Stimulated activated CD8-positive, alpha-beta memory T cell treated with anti-CD3 and anti-CD28 coated beads, Interleukin-4, amount 100 ng/mL, for 24 hours (primary cell): Measurements from ENCODE around the gene SLC39A6.
"Not testable (repeated sequence)": the region's sequence is repeated elsewhere in the genome, so short reads cannot be mapped to it uniquely, and the experiment has no call there.

Experiments used
- DNase-seq: peaks from one replicate; pipeline ENCODE4 v3.0.0-alpha.2; 2020; ENCODE audit warnings: low read depth

The SLC39A6 gene

GRCh38 chr18:36129300-36130038 lies at the start of gene SLC39A6, which contains the start of gene ELP2:
SLC39A6 (minus strand) TSS chr18:36129340; CDS start chr18:36127007, 2,333 bp downstream.
ELP2 (plus strand) TSS chr18:36129899; CDS start chr18:36129934, 35 bp downstream.
- DNase-seq = peak; percentile 94

DNA sequence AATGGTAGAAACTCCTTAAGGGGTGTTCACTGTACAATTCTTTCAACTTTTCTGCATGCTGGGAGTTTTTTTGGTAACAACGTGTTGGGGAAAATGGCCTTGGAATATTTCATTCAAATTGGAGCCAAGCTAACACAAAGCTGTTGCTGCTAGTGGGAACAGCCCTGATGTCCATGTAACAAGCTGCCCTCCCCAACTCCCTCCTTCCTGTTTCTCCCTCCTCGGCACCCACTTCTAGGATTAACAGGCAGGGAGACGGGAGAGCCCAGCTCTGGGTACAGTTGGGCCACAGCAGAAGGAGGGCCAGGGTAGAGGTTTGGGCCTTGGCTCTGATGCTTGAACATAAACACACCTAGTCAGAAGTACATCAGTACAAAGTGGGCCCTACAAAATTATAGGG lies 48.8 kb upstream of the SLC39A6 start:
- no peak for DNase-seq

DNA sequence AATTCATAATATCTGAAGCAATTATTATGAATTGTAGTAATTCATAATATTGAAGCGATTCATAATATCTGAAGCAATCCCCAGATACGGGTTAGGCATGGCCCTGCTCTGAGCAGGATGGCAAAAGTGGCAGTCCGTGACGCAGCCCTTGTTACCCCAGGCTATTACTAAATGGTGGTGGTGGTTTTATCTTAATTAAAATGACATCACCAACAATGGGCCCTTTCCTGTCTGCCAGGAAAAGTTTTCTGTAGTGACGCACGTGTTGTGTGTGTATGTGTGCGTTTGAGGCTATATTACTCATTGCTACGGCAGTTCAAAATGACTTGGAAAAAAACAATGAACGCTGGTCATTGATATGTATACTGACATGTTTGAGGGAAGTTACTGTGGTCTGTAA lies 47.6 kb upstream of the SLC39A6 start:
- no peak for DNase-seq

GRCh38 chr18:36176177-36176584 lies 47.0 kb upstream of the SLC39A6 start:
- DNase-seq = no peak

GRCh38 chr18:36175481-36175880 lies 46.3 kb upstream of the SLC39A6 start:
- no peak for DNase-seq

DNA sequence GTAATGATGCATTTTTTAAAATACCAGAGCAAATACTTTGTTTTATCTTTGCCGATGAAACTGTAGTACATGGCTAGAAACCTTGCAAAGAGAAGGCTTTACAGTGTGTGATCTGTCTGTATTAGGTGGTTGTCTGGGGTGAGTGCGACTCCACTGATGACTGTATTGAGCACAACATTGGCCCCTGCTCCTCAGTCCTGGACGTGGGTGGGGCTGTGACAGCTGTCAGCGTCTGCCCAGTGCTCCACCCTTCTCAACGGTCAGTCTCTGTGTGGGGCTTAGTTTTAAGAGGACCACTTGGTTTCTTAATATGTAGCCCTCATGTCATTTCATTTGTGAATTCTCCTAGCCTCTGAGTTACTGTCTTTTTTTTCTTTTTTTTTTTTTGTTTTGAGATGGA lies 40.8 kb upstream of the SLC39A6 start:
- no peak for DNase-seq

GRCh38 chr18:36168296-36168695 lies 39.2 kb upstream of the SLC39A6 start:
- DNase-seq = not testable (repeated sequence)

DNA sequence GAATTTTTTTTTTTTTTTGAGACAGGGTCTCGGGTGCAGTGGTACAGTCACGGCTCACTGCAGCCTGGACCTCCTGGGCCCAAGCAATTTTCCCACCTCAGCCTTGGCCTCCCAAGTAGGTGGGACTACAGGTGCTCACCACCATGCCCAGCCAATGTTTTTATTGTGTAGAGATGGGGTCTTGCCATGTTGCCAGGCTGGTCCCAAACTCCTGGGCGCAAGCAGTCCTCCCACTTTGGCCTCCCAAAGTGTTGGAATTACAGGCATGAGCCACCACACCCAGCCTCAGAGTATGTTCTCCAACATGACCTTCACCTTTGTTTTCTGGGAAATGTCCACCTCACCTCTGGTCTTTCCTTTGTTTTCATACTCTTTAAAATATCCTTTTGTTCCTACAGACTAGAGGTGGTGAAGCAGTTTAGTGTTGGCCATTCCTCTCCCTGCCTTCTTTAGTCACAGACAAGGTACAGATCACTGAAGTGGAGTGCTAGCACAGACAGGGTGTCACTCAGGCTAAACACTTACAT lies 38.6 kb upstream of the SLC39A6 start:
- no peak for DNase-seq

GRCh38 chr18:36162981-36163380 lies 33.8 kb upstream of the SLC39A6 start:
- DNase-seq = no peak

DNA sequence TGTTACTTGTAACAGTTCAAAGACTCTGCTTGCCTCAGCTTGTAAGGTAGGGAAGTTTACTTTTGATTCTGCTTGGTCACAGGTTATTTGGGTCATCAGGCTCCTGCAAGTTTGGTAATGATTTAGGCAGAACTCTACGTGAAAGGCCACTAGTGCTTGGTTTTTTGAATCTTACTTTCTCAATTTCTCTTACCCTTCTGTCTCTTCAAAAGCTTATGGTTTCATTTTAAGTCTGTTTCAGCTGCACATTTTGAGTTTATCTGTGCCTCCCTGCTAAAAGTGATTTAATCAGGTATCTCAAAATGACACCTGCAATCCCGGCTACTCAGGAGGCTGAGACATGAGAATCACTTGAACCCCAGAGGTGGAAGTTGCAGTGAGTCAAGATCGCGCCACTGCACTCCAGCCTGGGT lies 31.8 kb upstream of the SLC39A6 start:
- no peak for DNase-seq

GRCh38 chr18:36158266-36158867 lies 29.2 kb upstream of the SLC39A6 start:
- no peak for DNase-seq

GRCh38 chr18:36157441-36157840 lies 28.3 kb upstream of the SLC39A6 start:
- no peak for DNase-seq

GRCh38 chr18:36155851-36156757 lies 27.0 kb upstream of the SLC39A6 start:
- no peak for DNase-seq

- no peak for DNase-seq
Measured at GRCh38 chr18:36153771-36154170, 24.6 kb upstream of the SLC39A6 start.

DNA sequence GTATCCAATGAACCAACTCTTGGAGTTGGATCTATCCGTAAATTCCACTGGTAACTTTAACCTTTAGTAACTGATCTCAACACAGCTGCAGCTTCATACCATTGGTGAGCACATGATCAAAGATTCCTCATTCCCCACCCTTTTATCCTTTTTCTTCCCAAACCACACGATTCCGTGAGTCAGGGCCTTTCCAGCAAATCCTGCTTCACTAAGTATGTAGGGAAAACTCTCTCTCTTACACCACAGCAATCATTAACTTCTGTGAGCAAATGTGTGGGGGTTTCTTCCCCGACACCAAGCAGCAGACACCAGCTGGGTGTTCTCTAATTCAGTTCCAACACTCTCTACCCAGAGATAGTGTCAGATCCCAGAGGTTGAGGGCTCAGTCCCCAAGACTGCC lies 24.1 kb upstream of the SLC39A6 start:
- no peak for DNase-seq

- no peak for DNase-seq
Measured at GRCh38 chr18:36152781-36153180, 23.6 kb upstream of the SLC39A6 start.

DNA sequence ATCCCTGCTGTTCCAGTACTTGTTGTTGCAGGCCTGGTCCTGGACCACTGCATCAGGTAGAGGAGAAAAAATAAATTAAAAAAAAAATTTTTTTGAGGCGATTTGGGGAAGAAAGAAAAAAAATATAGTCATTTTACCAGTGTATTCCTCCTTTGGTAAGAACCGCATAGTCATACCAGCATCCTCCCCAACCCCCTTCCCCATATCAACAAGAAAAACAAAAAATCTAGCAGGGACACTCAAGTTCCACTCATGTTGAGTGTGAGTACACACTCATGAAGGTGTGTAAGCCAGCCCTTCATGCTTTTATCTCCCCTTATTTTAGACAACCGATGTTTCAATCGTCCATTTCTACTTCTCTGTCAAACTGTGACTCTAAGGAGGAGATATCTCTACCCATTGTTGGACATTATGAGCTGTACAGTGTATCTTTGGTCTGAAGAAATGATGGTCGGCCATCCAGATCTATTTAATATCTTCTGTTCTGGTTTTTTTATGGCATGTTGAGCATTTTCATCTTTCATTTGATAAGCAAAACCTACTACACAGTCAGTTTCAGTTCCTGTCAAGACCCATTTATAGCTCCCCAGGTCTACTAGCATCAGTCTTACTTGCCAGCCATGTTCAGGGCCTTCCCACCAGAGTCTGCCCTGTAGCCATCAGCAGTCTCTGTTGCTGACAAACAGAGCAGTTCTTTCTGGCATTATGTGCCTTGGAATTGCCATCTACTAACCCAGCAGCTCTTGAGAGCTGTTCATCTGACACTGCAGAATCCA lies 20.6 kb upstream of the SLC39A6 start:
- DNase-seq = no peak

GRCh38 chr18:36143391-36143790 lies 14.3 kb upstream of the SLC39A6 start:
- DNase-seq = no peak

- DNase-seq = no peak
Measured at GRCh38 chr18:36142751-36143150, 13.6 kb upstream of the SLC39A6 start.

DNA sequence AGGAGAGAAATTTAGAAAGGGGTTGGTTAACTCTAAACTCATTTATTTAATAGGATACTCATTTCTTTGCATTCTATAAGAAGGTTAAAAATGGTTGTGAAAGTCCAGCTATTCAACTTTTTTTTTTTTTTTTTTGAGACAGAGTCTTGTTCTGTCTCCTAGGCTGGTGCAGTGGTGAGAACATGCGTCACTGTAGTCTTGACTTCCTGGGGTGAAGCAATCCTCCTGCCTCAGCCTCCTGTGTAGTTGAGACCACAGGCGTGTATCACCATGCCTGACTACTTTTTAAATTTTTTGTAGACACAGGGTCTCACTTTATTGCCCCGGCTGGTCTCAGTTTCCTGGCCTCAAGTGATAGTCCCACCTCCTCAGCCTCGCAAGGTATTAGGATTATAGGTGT lies 12.4 kb upstream of the SLC39A6 start:
- DNase-seq = no peak

DNA sequence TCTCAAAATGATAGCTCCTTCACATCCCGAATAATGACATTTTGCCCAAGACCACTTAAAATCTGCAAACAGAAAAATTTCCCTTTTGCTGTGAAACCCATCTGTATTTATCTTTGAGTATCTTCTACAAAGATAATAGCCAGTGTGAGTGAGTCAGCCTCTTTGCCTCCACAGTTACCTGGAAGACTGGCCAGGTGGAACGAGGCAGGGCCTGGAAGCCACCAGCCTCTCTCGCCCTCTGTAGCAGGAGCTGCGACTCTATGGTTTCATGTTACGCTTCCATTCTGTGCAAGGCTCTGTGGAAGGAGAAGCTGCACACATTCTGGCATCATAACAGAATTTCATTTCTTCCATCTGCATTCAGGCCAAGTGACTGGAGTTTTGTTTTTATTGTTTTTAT lies 10.1 kb upstream of the SLC39A6 start:
- DNase-seq = no peak

DNA sequence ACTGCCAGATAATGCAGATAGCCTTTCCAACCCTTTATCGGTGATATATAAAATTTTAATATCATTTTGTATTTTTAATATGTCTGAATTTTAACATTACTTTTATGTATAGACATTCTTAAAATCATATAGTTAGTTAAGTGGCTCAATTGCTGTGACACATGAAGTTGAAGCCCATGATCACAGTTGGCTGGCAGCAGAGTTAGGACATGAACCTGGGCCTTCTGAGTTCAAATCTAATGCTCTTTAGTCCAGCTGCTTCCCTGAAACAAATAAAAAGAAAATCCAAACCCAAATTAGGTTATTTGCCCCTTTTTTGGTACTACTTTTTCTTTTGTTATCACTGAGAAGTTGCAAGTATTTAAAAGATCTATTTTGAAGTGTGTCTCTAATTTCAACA lies 6.1 kb upstream of the SLC39A6 start:
- no peak for DNase-seq
